Activated CD4-positive, alpha-beta T cell treated with anti-CD3 and anti-CD28 coated beads, Interleukin-2, amount 50 U/mL, for 1 hour (primary cell): ENCODE results near the gene SASS6.
"Not testable (repeated sequence)": the region's sequence is repeated elsewhere in the genome, so short reads cannot be mapped to it uniquely, and the experiment has no call there.

ENCODE experiments used
- DNase-seq: peaks from one replicate; pipeline ENCODE4 v3.0.0-alpha.2; 2020

Gene SASS6

GRCh38 chr1:100107696-100108095 lies 25.0 kb downstream of the SASS6 start:
- DNase-seq = no peak

- no peak for DNase-seq
These were observed 31.2 kb downstream of the SASS6 start for GRCh38 chr1:100101564-100101963.

- no peak for DNase-seq
These were observed 32.5 kb downstream of the SASS6 start for GRCh38 chr1:100100202-100100601.

GRCh38 chr1:100090471-100090870 lies 42.3 kb downstream of the SASS6 start:
- DNase-seq = no peak

- DNase-seq = no peak
These were observed 43.6 kb downstream of the SASS6 start for GRCh38 chr1:100089082-100089481.

- no peak for DNase-seq
These were observed 45.3 kb downstream of the SASS6 start for GRCh38 chr1:100087396-100087795.

- no peak for DNase-seq
These were observed 52.4 kb downstream of the SASS6 start for GRCh38 chr1:100080331-100080730.

GRCh38 chr1:100077531-100077930 lies 55.2 kb downstream of the SASS6 start:
- DNase-seq = no peak

GRCh38 chr1:100076744-100077143 lies 56.0 kb downstream of the SASS6 start:
- DNase-seq = no peak

GRCh38 chr1:100076319-100076718 lies 56.4 kb downstream of the SASS6 start:
- DNase-seq = no peak

GRCh38 chr1:100075773-100076172 lies 57.0 kb downstream of the SASS6 start:
- no peak for DNase-seq

GRCh38 chr1:100074604-100075395 lies 57.9 kb downstream of the SASS6 start:
- DNase-seq = no peak

- DNase-seq = no peak
These were observed 59.2 kb downstream of the SASS6 start for GRCh38 chr1:100073531-100073930.

GRCh38 chr1:100070201-100070939 lies 62.4 kb downstream of the SASS6 start:
- no peak for DNase-seq

- DNase-seq = no peak
These were observed 66.8 kb downstream of the SASS6 start for GRCh38 chr1:100065969-100066227.

- DNase-seq = no peak
These were observed 67.4 kb downstream of the SASS6 start for GRCh38 chr1:100065183-100065968.

GRCh38 chr1:100061681-100062080 lies 71.0 kb downstream of the SASS6 start:
- DNase-seq = no peak

- DNase-seq = no peak
These were observed 79.0 kb downstream of the SASS6 start for GRCh38 chr1:100053727-100054126.

GRCh38 chr1:100053119-100053518 lies 79.6 kb downstream of the SASS6 start:
- DNase-seq = no peak

- no peak for DNase-seq
These were observed 80.8 kb downstream of the SASS6 start for GRCh38 chr1:100051893-100052292.

- DNase-seq = no peak
These were observed 81.3 kb downstream of the SASS6 start for GRCh38 chr1:100051401-100051800.

GRCh38 chr1:100050139-100050538 lies 82.6 kb downstream of the SASS6 start:
- no peak for DNase-seq

- not testable (repeated sequence) for DNase-seq
These were observed 85.5 kb downstream of the SASS6 start for GRCh38 chr1:100047235-100047708.

- no peak for DNase-seq
These were observed 87.5 kb downstream of the SASS6 start for GRCh38 chr1:100045206-100045605.
